Stomach (tissue), 9 donors: Measurements from ENCODE around the gene CSNK2B. TPM values are rescaled to one million over a fixed set of nuclear protein-coding genes. Genes with fewer than 3 reads are reported as not detected.

Source experiments
- DNase-seq, 2 donors: peaks; one replicate each; pipeline versions ENCODE4 v3.0.0 to v3.0.0-alpha.2; 2013 to 2019
- H3K27ac ChIP-seq, 5 donors: fragments of 200-600 bp in 4 of 5; sonication (generic) in 4 of 5; one replicate each; pipeline ENCODE4 v1.5.1; 2013 to 2019; ENCODE audit warnings: mild to moderate bottlenecking in 1 of 5, moderate library complexity in 1 of 5
- H3K27me3 ChIP-seq, 3 donors: fragments of 200-600 bp; sonication (generic); one replicate each; pipeline ENCODE4 v1.5.1; 2017 to 2019; ENCODE audit warnings: mixed run types in 1 of 3
- H3K36me3 ChIP-seq, 4 donors: fragments of 200-600 bp; sonication (generic); 1 replicate in 3 of 4; 2 replicates in 1 of 4; pipeline ENCODE4 v1.5.1; 2016 to 2019
- H3K4me1 ChIP-seq, 4 donors: fragments of 200-600 bp; sonication (generic); one replicate each; pipeline ENCODE4 v1.5.1; 2016 to 2019
- H3K4me3 ChIP-seq, 4 donors: fragments of 200-600 bp; sonication (generic) in 3 of 4; one replicate each; pipeline ENCODE4 v1.5.1; 2016 to 2019; ENCODE audit warnings: mild to moderate bottlenecking in 1 of 4
- H3K9me3 ChIP-seq, 4 donors: fragments of 200-600 bp; sonication (generic); one replicate each; pipeline ENCODE4 v1.5.1; 2016 to 2019
- EP300 ChIP-seq: sonication (generic); formaldehyde crosslinking; IDR thresholded peaks from one replicate; pipeline ENCODE4 v1.6.1; 2017; ENCODE audit warnings: antibody characterized with exemption
- POLR2A ChIP-seq, 4 donors: fragments of 450-650 bp; IDR thresholded peaks; one replicate each; pipeline ENCODE4 v1.6.1; 2016; ENCODE audit warnings: antibody characterized with exemption in 4 of 4, control low read depth in 2 of 4, mild to moderate bottlenecking in 1 of 4, moderate library complexity in 1 of 4
- POLR2AphosphoS5 ChIP-seq, 3 donors: sonication (generic); formaldehyde crosslinking; IDR thresholded peaks; one replicate each; pipeline ENCODE4 v1.6.1; 2016; ENCODE audit warnings: antibody characterized with exemption in 3 of 3
- WGBS, 5 donors: extraction: QIAGEN DNeasy Blood & Tissue Kit in 3 of 5; methylation state at CpG; one replicate each; pipeline versions ENCODE4 v1.1.5 to v1.1.7; 2013 to 2018; 5-methylcytosine and 5-hydroxymethylcytosine counted together
- intact Hi-C: fragments of 100-400 bp; cut with DNase I; formaldehyde crosslinking; loops from one replicate; pipeline ENCODE4 v1.15.1; 2023; ENCODE audit warnings: low total_unique reads
- polyA plus RNA-seq, 3 donors: library from polyadenylated mRNA; stranded (reverse); fragments of 200-250 nt; gene quantifications; one replicate each; pipeline ENCODE4 v1.2.3, GENCODE V29; 2013
- total RNA-seq, 5 donors: library from RNA; depleted of rRNA; stranded (reverse); fragments of >200 nt; gene quantifications; one replicate each; pipeline versions ENCODE4 v1.1.0 to v1.2.3, GENCODE V29; 2014 to 2016
- TF ChIP-seq, protein P1 (sequence below), 7 experiments: fragments of 450-650 bp in 4 of 7; fragments of 200-600 bp in 3 of 7; sonication (generic) in 3 of 7; IDR thresholded peaks; one replicate each; pipeline ENCODE4 v1.5.1; 2016 to 2019; ENCODE audit warnings: antibody characterized with exemption in 7 of 7, control low read depth in 2 of 7, mild to moderate bottlenecking in 1 of 7
- donor health status: healthy with polysubstance abuse.
- donor health status: Bipolar disorder and iron deficiency.
- donor health status: healthy.

Gene CSNK2B
- total and polyA plus RNA-seq, 8 donors, result 11.3 to 375 (median 166) TPM

DNA sequence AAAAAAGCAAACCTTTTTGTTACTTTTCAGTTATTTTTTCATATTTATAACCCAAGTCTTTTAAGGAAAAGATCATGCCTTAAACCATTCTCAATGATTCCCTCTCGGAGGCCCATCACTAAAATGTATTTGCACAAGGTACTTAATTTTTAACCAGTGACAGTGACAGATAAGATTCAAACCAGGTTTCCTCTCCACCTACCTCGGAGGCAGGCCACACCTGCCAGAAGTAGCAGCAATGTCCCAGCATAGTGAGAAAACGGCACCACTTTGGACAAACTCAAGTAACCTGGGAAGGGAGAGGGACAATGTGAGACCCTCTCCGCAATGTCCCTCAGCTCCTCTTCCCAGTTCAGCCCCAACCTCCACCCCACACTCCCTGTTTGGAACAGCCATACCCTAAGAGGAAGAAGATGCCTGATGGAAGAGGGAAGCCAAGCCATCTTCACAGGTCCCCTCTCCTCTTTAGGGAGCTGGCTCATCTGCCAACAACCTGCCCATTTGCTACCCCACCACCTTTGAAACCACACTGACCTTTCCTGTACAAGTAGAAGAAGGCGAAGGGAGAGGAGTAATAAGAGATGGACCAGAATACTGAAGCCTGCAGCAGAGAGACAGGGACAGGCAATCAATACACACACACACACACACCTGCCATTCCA, 35.0 kb downstream of the CSNK2B start:
- peaks cover 11 to 44% (median 26%) of the 10 kb centered on the region in 4 donors for H3K4me1 ChIP-seq
- intact Hi-C loops, result no loop called here
- H3K4me3 ChIP-seq, result peak overlapping the region in 2 of 4 donors; percentile 63 to 83
- TF ChIP-seq POLR2AphosphoS5 (IDR thresholded peaks at IDR 0.05), result no peak
- no peak for TF ChIP-seq POLR2A (IDR thresholded peaks at IDR 0.05)
- no peak for TF ChIP-seq EP300
- TF ChIP-seq, protein P1, sequence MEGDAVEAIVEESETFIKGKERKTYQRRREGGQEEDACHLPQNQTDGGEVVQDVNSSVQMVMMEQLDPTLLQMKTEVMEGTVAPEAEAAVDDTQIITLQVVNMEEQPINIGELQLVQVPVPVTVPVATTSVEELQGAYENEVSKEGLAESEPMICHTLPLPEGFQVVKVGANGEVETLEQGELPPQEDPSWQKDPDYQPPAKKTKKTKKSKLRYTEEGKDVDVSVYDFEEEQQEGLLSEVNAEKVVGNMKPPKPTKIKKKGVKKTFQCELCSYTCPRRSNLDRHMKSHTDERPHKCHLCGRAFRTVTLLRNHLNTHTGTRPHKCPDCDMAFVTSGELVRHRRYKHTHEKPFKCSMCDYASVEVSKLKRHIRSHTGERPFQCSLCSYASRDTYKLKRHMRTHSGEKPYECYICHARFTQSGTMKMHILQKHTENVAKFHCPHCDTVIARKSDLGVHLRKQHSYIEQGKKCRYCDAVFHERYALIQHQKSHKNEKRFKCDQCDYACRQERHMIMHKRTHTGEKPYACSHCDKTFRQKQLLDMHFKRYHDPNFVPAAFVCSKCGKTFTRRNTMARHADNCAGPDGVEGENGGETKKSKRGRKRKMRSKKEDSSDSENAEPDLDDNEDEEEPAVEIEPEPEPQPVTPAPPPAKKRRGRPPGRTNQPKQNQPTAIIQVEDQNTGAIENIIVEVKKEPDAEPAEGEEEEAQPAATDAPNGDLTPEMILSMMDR (IDR thresholded peaks at IDR 0.05), result no peak
- DNase-seq, result no peak
- peaks cover 15 to 52% (median 46%) of the 10 kb centered on the region in 4 donors for H3K36me3 ChIP-seq
- H3K9me3 ChIP-seq, result no peaks in the 10 kb centered on the region
- 61 to 82% (median 70%) methylated on average over 5 of the region's 5 CpGs for WGBS, 5 donors
- H3K27me3 ChIP-seq, result no peaks in the 10 kb centered on the region
- peak overlapping the region in 1 of 5 donors; percentile 51 for H3K27ac ChIP-seq

DNA sequence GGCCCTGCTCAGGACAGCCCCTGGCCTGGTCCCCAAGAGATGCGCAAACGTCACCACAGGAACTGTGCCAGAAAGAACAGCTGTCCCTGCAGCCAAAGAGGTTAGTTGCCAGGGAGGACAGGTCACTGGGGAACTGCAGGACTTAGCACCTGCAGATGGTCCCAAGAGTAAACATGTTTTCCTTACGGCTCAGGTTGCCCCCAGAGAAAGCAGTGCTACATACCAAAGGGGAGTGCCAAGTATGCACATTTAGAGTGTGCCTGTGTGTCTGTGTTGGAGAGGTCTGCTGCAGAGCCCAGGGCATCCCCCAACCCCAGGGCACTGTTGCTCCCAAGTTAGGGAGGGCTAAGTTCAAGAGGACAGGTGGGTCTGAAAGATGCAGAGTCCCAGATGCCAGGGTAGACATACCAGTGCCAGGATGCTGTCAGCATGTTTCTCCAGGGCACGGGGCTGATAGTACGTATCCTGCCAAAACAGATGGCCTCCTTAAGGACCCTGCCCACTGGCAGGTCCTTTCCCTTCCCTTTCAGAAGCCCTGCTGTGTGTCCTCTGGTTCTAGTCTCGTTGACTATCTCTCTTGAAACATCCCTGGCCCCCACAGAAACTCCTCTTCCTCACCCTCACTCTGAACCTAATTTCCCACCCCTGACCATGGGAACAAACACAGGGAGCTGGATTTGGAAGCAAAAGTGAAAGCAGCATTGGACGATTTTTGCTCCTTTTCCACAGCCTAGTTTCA, 36.0 kb downstream of the CSNK2B start:
- Histone ChIP-seq H3K4me3 (peak overlapping the region; percentile 63 to 83 (median 70)), H3K36me3 (peaks cover 7 to 42% (median 37%) of the 10 kb centered on the region in 4 donors), H3K9me3 (no peaks in the 10 kb centered on the region), H3K4me1 (peaks cover 11 to 44% (median 26%) of the 10 kb centered on the region in 4 donors), H3K27me3 (no peaks in the 10 kb centered on the region), H3K27ac (peak overlapping the region; percentile 22 to 99 (median 97))
- WGBS, 5 donors, result 16 to 27% (median 24%) methylated on average over 7 of the region's 7 CpGs
- intact Hi-C loops, result no loop called here
- DNase-seq, result peak in 1 of 2 donors; percentile 45
- TF ChIP-seq EP300, result no peak
- TF ChIP-seq, protein P1 (IDR thresholded peaks at IDR 0.05), result no peak
- TF ChIP-seq POLR2AphosphoS5 (IDR thresholded peaks at IDR 0.05), result no peak
- TF ChIP-seq POLR2A (IDR thresholded peaks at IDR 0.05), result no peak

DNA sequence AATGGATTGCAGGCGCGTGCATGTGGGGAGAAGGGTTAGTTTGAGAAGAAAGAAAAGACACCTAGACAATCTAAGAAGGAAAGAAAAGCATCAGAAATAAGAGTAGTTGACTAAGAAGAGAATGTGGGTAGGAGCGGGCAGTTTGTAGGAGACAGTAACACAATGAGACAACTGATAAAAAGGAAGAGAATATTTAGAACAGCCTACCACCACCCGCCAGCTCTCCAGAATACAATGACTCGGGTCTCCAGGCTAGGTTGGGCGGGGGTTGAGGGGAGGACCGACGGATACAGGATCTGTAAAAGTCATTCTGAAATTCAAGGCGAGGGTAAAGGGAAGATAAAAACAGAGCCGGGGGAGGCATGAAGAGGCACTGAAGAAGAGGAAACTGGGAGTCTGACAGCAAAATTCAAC, 36.5 kb downstream of the CSNK2B start:
- intact Hi-C loops, result no loop called here
- WGBS, 5 donors, result 0 to 1% (median 1%) methylated on average over 10 of the region's 10 CpGs
- DNase-seq, result no peak
- no peaks in the 10 kb centered on the region for H3K27me3 ChIP-seq
- peaks cover 11 to 44% (median 26%) of the 10 kb centered on the region in 4 donors for H3K4me1 ChIP-seq
- peak overlapping the region; percentile 63 to 83 (median 70) for H3K4me3 ChIP-seq
- H3K27ac ChIP-seq, result peak overlapping the region; percentile 94 to 99 (median 97)
- peaks cover 5 to 37% (median 31%) of the 10 kb centered on the region in 4 donors for H3K36me3 ChIP-seq
- no peaks in the 10 kb centered on the region for H3K9me3 ChIP-seq
- TF ChIP-seq, protein P1 (IDR thresholded peaks at IDR 0.05), result no peak
- TF ChIP-seq EP300, result no peak
- TF ChIP-seq POLR2A (IDR thresholded peaks at IDR 0.05), result no peak
- no peak for TF ChIP-seq POLR2AphosphoS5 (IDR thresholded peaks at IDR 0.05)

DNA sequence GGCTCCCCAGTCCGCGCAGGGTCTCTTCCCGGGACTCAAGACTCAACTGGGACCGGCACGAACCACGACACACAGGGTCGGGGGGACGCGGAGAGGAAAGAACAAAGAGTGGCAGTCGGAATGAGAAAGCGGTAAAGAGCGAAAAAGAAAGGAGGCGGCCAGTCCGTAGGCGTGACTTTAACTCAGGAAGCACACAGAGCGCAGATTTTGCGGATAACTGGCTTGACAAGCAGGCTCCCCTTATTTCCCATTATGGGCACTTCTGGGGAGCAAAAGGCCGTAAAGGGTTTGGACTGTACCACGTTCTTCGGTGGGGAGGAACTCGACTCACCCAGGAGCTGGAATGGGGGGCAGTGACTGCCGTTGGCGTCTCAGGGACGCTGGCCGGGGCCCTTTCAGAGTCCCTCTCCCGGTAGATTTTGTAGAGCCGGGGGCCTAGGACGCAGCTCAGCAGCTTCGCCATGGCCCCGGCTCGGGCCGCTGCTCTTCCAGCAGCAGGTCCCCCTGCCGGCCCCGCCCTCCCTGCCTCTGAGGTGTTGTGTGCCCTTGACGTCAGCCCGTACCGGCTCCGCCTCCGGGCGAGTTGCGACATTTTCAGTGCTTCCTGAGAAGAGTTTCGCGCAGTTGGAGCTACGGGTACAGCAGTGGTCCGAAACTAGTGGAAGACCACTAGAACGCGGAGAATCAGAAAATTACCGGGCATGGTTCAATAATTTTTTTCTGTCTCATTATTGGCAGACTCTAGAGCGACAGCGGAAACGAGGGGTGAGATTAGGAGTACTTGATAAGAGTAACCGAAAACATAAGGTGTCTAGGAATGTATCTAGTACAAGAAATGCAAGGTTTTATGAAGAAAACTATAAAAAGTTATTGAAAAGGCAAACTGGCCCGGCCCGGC, 37.2 kb downstream of the CSNK2B start, which contains the start of gene ABHD16A:
TSS of gene ABHD16A (minus strand) at position 506 of the 898 bp plus-strand sequence. CDS start at position 463, 43 bp downstream.
- DNase-seq, result peak; percentile 99 to 100
- Histone ChIP-seq H3K27me3 (no peaks in the 10 kb centered on the region), H3K4me1 (peaks cover 11 to 44% (median 26%) of the 10 kb centered on the region in 4 donors), H3K4me3 (peak within 1 kb of the TSS; percentile 63 to 83 (median 70)), H3K9me3 (no peaks in the 10 kb centered on the region), H3K36me3 (peaks cover 5 to 30% (median 27%) of the 10 kb centered on the region in 4 donors), H3K27ac (peak within 1 kb of the TSS; percentile 94 to 99 (median 97))
- TF ChIP-seq POLR2AphosphoS5 (IDR thresholded peaks at IDR 0.05) (peak; percentile 96 to 98 (median 98)), POLR2A (IDR thresholded peaks at IDR 0.05) (peak in 2 of 4 donors; percentile 92 to 94), EP300 (no peak)
- TF ChIP-seq, protein P1 (IDR thresholded peaks at IDR 0.05), result peak in 2 of 7 experiments; percentile 11 to 24
- intact Hi-C loops, result no loop called here
- WGBS, 5 donors, result 0 to 1% (median 1%) methylated on average over 41 to 54 of the region's 54 CpGs
